Left lobe of liver (tissue), 2 donors: ENCODE data around the gene NUMBL. TPM values are rescaled to one million over a fixed set of nuclear protein-coding genes. Genes with fewer than 3 reads are reported as not detected.
A peak's percentile ranks its signal among the peaks of the same experiment; 100 is the strongest.
"Not testable (repeated sequence)": the region's sequence is repeated elsewhere in the genome, so short reads cannot be mapped to it uniquely, and the experiment has no call there.

Experiments
- ATAC-seq: fragments of 200-7000 bp; cut with Tn5 transposase; one replicate; pipeline ENCODE4 v1.9.1; 2020; ENCODE audit warnings: mild to moderate bottlenecking, moderate library complexity
- DNase-seq: peaks from one replicate; pipeline ENCODE4 v3.0.0-alpha.2; 2020; ENCODE audit warnings: low spot score
- total RNA-seq: library from RNA; stranded (reverse); gene quantifications from one replicate; pipeline ENCODE4 v1.2.1, GENCODE V29; 2021
- donor health status: DM: no; HTN: no; CAD: no; lungs with moderate emphysema.
- donor health status: DM: no; HTN: yes; CAD: no.

NUMBL gene
- 21.7 TPM for total RNA-seq

DNA sequence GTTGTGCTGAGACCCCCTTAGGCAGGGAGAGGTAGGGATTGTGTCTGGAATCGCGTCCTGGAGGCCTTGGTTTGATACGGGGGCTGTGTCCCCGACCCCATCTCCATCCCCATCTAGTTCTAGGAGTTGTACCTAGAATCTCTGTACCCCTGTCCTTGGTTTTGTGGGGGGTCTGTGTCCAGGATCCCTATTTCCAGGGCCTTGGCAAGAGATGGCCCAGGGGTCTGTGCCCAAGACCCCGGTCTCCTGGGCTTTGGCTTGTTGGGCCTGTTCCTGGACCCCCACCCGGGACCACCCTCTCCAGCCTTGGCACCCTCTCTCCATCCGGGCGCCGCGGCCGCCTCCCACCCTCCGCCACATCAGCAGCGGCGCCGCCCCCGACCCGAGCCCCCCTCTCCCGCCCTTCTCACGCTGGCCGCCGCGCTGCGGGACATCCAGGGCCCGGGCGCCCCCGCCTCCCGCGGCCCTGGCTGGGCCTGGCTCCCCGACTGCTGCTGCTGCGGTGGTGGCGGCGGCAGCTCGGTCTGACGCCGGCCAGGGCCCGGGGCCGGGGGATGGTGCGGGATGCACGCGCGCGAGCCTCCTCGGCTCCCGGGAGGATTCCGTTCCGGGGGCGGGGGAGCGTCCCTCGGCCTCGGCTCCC is at the start of gene NUMBL:
NUMBL (minus strand) TSS at position 602 of the 643 bp plus-strand sequence; CDS start at position 434, 168 bp downstream.
- no peak for DNase-seq
- ATAC-seq, result no peak

DNA sequence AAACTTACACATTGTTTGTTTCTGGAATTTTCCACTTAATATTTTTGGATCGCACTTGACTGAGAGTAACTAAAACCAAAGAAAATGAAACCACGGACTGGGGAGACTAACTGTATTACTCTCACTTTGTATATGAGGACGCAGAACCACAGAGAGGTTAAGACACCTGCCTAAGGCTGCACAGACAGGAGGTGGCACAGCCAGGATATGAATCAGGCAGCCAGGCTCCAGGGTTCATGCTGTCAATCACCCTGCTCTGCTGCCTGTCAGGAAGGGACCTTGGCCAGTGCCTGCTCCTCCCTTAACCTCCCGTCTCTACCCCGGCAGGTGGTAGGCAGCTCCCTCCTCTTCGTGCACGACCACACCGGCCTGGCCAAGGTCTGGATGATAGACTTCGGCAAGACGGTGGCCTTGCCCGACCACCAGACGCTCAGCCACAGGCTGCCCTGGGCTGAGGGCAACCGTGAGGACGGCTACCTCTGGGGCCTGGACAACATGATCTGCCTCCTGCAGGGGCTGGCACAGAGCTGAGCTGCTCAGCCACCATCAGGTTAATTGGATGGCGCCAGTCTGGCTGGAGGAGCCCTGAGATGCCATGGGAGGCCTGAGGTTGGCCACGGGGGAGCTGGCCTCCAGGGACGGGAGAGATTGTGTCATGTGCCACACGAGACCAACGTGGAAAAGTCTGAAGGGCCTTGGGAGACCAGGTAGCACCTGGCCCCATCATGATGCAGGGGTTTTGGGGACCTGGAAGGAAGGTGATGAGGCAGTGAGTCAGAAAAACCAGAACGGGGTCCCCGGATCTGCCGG is 48.8 kb upstream of the NUMBL start:
- no peak for DNase-seq
- no peak for ATAC-seq

DNA sequence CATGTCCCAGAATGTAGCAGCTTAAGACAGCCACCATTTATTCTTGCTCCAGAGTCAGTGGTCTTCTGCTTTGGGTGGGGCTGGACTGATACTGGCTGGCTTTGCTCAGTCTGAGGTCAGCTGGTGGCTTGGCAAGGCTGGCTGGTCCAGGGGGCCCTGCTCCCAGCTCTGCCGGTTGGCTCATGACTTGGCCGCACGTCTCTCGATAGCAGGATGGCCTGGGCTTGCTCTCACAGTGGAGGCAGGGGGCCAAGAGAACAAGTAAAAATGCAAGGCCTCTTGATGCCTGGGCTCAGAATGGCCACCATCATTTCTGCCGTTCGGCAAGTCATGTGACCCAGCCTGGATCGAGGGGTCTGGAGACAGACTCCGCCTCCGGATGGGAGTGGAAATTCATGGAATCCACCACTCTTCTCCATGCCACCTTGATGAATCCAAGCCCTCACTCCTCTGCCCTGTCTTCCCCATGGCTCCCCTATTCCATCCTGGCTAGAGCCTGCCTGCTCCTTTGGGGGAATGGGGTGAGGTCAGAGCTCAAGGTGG is 46.7 kb upstream of the NUMBL start:
- ATAC-seq (no peak), DNase-seq (no peak)

DNA sequence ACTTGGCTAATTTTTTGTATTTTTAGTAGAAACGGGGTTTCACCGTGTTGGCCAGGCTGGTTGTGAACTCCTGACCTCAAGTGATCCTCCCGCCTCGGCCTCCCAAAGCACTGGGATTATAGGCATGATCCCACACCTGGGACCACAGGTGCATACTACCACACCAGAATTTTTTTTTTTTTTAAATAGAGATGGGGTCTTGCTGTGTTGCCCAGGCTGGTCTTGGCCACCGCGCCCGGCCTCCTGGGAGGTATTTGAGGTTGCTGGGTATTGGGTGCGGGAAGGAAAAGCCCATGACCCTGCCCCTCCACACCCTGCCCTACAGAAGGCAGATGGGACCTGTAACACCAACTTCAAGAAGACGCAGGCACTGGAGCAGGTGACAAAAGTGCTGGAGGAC is 46.2 kb upstream of the NUMBL start:
- DNase-seq (no peak), ATAC-seq (no peak)

DNA sequence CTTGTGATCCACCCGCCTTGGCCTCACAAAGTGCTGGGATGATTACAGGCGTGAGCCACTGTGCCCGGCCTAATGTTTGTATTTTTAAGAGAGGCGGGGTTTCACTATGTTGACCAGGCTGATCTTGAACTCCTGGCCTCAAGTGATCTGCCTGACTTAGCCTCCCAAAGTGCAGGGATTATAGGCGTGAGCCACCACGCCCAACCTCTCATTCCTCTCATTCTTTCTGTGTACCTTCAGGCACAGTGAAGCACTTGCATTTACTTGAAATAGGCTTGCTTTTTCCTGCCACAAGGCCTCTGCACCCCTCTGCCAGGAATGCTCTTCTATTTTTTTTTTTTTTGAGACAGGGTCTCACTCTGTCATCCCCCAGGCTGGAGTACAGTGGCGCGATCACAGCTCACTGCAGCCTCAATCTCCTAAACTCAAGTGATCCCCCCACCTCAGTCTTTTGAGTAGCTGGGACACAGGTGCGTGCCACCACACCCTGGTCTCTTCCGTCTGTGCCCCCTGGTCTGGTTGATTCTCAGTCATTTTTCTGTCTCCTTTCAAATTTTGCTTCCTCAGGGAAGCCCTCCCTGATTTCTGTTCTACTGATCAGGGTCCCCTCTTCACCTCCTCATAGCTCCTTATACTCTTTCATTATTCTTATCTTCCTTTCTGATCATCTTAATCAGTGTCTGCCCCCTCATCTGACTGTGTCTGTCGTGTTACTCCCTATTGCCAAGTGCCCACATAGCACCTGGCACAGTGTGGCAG is 44.7 kb upstream of the NUMBL start:
- ATAC-seq (no peak), DNase-seq (no peak)

DNA sequence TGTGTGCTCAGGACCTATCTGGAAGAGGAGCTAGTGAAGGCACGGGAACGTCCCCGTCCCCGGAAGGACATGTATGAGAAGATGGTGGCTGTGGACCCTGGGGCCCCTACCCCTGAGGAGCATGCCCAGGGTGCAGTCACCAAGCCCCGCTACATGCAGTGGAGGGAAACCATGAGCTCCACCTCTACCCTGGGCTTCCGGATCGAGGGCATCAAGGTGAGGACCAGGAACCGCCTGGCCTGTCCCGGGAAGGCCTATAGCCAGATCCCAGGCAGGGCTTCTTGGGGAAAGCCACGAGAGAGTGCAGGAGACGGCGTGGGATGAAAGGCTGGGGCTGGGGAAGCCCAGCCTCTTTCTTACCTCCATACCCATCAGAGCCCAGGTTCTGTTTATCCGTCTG is 42.7 kb upstream of the NUMBL start:
- no peak for ATAC-seq
- no peak for DNase-seq

DNA sequence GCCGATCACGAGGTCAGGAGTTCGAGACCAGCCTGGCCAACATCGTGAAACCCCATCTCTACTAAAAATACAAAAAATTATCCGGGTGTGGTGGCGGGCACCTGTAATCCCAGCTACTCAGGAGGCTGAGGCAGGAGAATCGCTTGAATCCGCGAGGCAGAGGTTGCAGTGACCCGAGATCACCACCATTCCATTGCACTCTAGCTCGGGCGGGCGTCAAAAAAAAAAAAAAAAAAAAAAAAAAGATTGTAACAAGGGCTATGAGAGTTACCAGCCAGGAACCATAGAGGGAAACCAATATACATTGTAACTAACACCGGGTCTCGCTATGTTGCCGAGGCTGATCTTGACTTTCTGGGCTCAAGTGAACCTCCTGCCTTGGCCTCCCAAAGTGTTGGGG is 41.9 kb upstream of the NUMBL start:
- DNase-seq, ATAC-seq: not testable (repeated sequence)

DNA sequence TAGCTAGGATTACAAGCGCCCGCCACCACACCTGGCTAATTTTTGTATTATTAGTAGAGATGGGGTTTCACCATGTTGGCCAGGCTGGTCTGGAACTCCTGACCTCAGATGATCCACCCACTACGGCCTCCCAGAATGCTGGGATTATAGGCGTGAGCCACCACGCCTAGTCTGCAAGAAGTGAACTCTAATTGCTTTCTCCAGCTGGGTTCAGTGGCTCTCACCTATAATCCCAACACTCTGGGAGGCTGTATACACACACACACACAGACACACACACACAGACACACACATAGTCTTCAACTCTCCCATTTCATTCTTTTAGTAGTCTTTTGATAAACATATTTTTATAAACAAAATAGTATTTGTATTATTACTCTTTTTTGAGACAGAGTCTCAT is 39.6 kb upstream of the NUMBL start:
- not testable (repeated sequence) for DNase-seq, ATAC-seq

DNA sequence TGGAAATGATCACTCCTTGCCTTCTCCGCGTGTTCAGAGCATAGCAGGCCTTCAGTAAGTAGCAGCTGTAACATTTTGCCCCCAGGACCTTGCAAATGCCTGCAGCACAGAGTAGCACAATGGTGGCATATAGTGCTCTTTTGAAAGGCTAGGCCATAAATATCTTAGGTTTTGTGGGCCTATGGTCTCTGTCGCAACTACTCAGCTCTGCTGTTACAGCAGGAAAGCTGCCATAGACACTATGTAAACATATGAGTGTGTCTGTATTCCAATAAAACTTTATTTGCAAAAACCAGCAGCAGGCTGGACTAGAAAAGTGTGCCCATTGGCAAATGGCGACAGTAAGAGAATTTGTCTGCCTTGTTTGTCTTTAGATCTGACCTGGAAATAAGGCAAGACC is 35.8 kb upstream of the NUMBL start:
- ATAC-seq (no peak), DNase-seq (no peak)

DNA sequence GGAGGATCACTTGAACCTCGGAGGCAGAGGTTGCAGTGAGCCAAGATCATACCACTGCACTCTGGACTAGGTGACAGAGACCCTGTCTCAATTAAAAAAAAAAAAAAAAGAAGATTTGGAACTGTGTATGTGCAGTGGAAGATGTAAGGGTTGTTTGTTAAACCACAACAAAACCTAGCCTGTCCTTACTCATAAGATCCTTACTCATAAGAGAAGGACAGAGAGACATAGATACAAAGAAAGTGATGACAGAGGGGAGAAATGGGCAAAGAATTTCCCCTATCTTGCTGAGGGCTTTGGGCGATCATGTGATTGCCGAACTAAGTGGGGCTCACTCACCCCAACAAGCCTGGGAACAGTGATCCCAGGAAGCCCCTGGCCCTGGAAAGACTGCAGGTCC is 34.4 kb upstream of the NUMBL start:
- DNase-seq (no peak), ATAC-seq (no peak)

DNA sequence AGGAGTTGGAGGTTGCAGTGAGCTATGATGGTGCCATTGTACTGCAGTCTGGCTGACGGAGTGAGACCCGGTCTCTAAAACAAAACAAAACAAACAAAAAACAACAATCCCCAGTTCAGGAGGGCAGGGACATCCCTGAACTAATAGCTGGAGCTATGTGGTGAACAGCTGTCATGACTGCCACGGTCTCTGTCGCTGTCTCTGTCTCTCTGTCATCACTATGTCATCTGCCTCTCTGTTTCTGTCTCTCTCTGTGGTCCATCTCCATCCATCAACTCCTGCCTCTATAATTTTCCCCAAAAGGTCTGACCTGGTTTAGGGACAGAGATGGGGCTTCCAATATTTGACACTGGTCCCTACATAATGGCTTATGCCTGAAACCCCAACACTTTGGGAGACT is 33.9 kb upstream of the NUMBL start:
- no peak for ATAC-seq
- no peak for DNase-seq

DNA sequence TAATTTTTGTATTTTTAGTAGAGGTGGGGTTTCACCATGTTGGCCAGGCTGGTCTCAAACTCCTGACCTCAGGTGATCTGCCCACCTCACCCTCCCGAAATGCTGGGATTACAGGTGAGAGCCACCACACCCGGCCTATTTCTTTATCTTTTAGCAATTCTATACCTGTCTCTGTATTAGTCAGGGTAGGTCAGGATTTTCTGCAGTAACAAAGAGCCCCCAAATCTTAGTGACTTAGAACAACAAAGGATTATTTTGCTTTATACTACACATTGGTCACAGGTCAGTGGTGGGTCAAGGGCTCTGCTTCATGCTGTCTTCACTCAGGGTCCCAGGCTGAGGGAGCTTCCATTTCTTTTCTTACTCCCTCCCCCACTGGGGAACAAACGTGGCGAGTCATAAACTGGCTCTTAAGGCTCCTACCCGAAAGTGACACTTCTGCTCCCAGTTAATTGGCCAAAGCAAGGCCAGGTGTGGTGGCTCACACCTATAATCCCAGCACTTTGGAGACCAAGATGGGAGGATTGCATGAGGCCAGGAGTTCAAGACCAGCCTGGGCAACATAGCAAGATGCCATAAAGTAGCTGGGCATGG is 33.3 kb upstream of the NUMBL start:
- DNase-seq, result no peak
- ATAC-seq, result no peak

DNA sequence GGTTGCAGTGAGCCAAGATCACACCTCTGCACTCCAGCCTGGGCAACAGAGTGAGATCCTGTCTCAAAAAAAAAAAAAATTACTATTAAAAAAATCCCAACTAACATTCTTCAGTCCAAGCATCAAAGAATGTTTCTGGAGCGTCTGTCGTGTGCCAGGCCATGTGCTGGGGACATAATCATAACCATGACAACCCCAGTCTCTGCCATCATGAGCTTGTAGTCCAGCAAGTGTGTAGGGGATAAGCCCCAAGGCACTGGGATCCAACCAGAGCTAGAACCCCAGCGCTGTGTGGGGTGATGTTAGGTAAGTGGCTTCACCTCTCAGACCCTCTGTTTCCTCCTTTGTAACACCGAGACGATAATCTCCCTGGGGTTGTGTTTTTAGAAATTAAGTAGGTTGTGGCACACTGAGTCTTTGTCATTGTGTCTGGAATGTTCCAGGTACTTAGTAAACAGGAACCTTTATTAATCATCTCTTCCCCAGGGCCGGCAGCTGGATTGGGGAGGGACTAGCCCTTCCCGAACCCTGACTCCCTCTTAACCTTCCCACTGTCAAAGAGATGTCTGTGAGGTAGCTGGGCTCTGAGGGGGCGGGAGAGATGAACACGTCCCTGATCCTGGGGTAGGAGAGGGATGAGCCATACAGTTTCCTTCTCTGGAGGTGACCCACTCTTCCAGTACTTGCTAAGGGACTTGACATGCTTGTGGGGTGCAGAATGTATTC is 31.6 kb upstream of the NUMBL start:
- no peak for DNase-seq
- no peak for ATAC-seq

DNA sequence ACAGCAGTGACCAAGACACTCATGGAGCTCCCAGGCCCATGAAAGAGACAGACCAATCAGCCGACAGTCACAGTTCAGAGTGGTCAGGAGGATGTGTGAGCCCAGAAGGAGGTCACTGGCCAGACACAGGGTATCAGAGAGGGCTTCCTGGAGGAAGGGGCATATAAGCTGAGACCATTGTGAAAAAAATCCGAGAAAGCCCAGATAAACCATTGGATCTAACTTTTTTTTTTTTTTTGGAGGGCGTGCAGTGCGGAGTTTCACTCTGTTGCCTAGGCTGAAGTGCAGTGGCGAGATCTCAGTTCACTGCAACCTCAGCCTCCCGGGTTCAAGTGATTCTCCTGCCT is 30.7 kb upstream of the NUMBL start:
- no peak for DNase-seq
- no peak for ATAC-seq

DNA sequence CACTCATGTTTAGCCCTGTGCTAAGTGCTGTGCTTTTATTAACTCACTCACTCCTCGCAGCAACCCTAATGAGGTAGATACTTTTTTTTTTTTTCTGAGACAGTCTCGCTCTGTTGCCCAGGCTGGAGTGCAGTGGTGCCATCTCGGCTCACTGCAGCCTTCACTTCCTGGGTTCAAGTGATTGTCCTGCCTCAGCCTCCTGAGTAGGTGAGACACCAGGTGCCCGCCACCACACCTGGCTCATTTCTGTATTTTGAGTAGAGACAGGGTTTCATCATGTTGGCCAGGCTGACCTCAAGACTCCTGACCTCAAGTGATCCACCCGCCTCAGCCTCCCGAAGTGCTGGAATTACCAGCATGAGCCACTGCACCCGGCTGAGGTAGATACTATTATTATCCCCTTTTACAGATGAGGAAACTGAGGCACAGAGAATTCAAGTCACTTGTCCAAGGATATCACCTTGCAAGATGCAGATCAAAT is 29.0 kb upstream of the NUMBL start:
- ATAC-seq (no peak), DNase-seq (no peak)

DNA sequence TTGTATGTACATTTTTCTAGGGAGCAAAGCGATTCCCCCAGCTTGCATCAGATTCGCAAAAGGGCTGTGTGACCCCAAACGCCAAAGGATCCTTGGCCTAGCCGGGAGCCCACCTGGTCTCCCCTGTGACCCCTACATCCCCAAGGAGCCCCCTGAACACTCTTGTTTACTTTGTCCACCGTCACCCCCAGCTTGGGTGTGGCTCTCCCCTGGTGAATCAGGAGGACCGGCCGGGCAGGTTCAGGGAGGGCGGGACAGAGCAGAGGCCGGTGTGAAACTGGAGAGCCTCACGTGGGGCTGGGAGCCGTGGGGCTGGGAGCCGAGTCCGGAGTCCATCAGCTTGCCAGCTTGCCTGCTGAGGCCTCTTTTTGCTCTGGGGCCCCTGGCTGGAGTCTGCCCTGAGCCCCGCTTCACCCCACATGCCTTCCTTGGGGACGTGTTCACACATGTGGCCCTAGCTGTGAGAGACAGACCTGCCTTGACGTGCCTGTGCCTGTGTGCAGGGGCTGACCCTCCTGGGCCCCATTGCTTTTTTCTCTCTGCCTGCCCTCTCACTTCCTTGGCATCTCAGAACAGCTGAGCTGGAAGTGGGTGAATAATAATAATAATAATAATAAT is 28.4 kb upstream of the NUMBL start:
- ATAC-seq, result peak; percentile 59
- peak; percentile 92 for DNase-seq

DNA sequence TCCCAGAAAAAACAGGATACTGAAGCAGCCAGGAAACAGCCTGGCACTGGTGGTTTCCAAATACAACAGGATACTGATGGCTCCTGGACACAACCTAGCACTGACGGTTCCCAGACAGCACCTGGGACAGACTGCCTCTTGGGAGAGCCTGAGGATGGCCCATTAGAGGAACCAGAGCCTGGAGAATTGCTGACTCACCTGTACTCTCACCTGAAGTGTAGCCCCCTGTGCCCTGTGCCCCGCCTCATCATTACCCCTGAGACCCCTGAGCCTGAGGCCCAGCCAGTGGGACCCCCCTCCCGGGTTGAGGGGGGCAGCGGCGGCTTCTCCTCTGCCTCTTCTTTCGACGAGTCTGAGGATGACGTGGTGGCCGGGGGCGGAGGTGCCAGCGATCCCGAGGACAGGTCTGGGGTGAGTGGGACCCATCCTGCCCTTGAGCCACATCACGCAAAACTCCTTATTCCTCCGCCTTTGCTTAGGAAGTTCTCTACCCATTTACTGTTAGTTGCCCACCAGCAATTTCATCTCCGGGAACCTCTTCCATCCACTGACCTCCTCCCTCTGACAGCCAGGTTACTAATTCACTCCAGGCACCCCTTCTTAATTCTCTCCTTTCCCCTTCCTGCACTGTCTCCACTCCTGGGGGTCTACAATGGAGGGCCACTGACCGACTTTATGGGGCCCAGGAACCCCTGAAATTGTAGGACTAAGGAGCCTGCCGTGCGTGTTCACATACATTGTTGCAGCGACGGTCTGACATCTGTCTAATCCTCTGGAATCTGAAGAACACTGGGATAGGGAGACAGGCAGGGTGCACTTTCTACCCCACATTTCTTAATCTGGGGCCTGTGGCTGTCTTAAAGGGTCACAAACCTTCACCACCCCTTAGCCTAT is 27.7 kb upstream of the NUMBL start:
- ATAC-seq (no peak), DNase-seq (peak; percentile 58)

DNA sequence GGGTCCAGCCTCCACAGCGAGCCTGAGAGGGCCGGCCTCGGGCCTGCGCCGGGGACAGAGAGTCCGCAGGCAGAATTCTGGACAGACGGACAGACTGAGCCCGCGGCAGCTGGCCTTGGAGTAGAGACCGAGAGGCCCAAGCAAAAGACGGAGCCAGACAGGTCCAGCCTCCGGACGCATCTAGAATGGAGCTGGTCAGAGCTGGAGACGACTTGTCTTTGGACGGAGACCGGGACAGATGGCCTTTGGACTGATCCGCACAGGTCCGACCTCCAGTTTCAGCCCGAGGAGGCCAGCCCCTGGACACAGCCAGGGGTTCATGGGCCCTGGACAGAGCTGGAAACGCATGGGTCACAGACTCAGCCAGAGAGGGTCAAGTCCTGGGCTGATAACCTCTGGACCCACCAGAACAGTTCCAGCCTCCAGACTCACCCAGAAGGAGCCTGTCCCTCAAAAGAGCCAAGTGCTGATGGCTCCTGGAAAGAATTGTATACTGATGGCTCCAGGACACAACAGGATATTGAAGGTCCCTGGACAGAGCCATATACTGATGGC is 27.0 kb upstream of the NUMBL start:
- peak; percentile 79 for DNase-seq

More for the DNA sequence above, 27.0 kb upstream of the NUMBL start:
- peak; percentile 25 for ATAC-seq
